ELF-1 (cell line): ENCODE data around the gene PHF21A.

Experiments
- DNase-seq: peaks from one replicate; pipeline ENCODE4 v3.0.0-alpha.2; 2016; ENCODE audit warnings: low read depth, low spot score

Gene PHF21A

DNA sequence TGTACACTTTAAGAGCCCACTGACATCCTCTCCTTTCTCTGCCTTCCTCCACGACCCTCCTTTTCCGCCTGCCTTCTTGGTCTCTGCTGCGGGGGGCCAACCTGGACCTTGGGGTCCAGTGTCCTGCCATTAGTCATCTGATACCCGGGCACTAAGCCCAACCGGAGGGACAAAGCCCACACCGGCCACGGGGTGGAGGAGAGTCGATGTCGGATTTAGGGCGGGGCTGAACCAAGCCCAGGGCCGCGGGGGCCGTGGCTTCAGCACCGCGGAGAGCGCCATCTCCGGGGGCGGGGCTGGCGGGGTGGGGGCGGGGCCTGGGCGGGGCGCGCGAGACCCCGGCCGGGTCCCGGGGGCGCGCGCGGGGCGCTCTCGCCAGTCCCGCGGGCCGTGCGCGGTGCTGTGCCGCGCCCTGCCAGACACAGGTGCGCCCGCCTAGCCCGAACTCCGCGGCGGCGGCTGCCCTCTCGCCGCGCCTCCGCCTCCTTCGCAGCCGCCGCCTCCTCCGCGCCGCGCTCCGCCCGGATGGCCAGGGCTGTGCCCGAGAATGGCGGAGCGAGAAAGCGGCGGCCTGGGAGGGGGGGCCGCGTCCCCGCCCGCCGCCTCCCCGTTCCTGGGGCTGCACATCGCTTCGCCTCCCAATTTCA lies 235.9 kb downstream of the PHF21A start, which contains the start of gene MAPK8IP1:
Gene MAPK8IP1 (plus strand): TSS at position 378 of the 647 bp plus-strand sequence. CDS start 170 bp downstream, at position 548.
- peak; percentile 83 for DNase-seq

DNA sequence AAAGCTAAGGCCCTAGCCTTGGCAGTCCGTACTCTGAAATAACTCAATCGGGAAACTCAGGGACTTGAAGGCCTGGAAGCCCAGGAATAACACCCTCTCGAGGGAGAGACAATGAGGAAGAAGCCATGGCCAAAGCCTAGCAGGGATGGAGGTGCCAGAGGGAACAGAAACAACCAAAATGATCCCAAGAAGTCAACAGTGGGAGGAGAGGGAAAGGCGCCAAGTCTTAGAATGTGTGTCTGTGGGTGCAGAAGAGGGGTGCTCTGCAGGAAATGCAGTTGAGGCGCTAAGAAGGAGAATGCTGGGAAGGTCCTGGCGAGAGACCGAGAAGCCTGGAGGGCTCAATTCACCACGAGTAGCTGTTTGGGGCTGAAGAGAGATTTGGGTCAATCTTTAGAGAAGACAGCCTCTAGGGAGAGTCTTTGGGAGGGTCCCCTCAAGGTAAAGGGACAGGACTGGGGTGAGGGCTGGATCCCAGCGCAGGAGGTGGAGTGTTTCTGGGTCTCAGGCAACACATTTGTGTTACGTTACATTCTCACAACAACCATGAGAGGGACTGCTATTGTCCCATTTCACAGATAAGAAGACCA lies 236.6 kb downstream of the PHF21A start:
- DNase-seq: no peak
